ENCODE data around the gene SEPTIN5. TPM values are rescaled to one million over a fixed set of nuclear protein-coding genes. Genes with fewer than 3 reads are reported as not detected.

SEPTIN5 gene
- total and polyA plus RNA-seq, 7 donors: 1.2 to 26.0 (median 6.2) TPM

DNA sequence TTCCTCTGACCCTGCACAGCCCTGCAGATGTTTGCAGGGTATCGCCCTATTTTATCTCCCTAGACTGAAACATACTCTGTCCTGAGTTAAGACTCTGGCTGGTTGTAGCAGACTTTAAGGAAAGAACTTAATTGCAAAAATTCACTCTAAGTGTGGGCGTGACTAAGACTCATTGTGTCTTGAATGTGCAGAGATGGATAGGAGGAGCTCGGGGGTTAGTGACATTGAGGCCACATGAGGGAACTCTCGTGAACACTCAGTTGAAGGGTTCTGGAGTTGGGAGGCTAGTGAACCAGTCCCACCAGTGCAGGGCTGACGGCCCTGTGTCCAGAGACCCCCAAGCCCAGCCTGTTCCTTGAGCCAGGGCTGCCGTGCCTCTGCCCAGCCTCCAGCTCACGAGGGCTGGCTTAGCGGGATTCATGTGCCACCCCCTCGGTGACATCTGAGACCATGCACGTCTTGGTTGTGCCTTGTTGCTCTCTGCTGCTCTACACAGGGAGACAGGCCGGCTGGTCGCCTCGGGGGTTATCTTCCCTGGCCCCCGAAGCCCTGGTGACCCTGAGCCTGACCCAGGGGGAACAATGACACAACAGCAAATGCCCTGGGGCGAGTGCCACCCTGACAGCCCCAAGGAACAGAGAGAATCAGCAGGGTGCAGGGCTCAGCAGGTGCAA is 34.8 kb downstream of the SEPTIN5 start:
- no peak for TF ChIP-seq EP300 (IDR thresholded peaks at IDR 0.05)
- no peak for DNase-seq
- H3K27ac ChIP-seq: no peak overlapping the region
- 46 to 75% methylated on average over 15 of the region's 15 CpGs for WGBS, 2 donors
- no peaks in the 10 kb centered on the region for H3K9me3 ChIP-seq
- no peaks in the 10 kb centered on the region for H3K4me1 ChIP-seq
- no peaks in the 10 kb centered on the region for H3K36me3 ChIP-seq
- intact Hi-C loops (cut with DNase I): no loop called here
- no peak overlapping the region for H3K4me3 ChIP-seq
- H3K27me3 ChIP-seq: peaks cover 2 to 38% (median 10%) of the 10 kb centered on the region in 3 donors

DNA sequence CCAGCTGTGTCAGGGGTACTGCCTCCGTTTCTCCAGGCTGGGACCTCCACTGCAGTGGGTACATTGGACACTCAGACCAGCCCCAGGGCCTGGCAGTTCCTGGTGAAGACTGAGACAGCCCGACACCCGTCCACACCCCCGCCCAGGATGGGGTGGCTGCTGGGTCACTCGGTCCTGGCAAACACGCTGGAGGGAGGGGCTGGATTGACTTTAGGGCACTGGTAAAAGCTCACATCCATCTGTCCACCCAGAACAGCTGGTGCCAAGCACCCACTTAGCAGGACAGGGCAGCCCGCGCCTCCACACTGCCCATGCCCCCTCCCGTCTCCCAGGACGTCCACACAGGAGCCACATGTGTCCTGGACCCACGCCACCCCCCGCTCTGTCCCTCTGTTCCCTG is 35.6 kb downstream of the SEPTIN5 start:
- peaks cover 0 to 2% (median under 1%) of the 10 kb centered on the region in 4 donors for H3K4me1 ChIP-seq
- intact Hi-C loops (cut with DNase I): no loop called here
- no peak for DNase-seq
- TF ChIP-seq POLR2A (IDR thresholded peaks at IDR 0.05) (no peak), POLR2AphosphoS5 (IDR thresholded peaks at IDR 0.05) (no peak), EP300 (IDR thresholded peaks at IDR 0.05) (no peak), CTCF (IDR thresholded peaks at IDR 0.05) (no peak)
- H3K9me3 ChIP-seq: no peaks in the 10 kb centered on the region
- H3K27me3 ChIP-seq: peaks cover 10 to 46% (median 17%) of the 10 kb centered on the region in 3 donors
- H3K36me3 ChIP-seq: no peaks in the 10 kb centered on the region
- no peak overlapping the region for H3K27ac ChIP-seq
- 49 to 79% methylated on average over 12 of the region's 12 CpGs for WGBS, 2 donors
- H3K4me3 ChIP-seq: no peak overlapping the region

- 33 to 69% methylated on average over 27 of the region's 27 CpGs for WGBS, 2 donors
- DNase-seq: no peak
- Histone ChIP-seq H3K4me1 (peaks cover 0 to 11% (median 10%) of the 10 kb centered on the region in 4 donors), H3K4me3 (no peak overlapping the region), H3K27me3 (peaks cover 18 to 55% (median 26%) of the 10 kb centered on the region in 3 donors), H3K27ac (no peak overlapping the region), H3K36me3 (no peaks in the 10 kb centered on the region), H3K9me3 (no peaks in the 10 kb centered on the region)
- no peak for TF ChIP-seq EP300 (IDR thresholded peaks at IDR 0.05)
- no peak for TF ChIP-seq POLR2A (IDR thresholded peaks at IDR 0.05)
- TF ChIP-seq POLR2AphosphoS5 (IDR thresholded peaks at IDR 0.05): no peak
- TF ChIP-seq CTCF (IDR thresholded peaks at IDR 0.05): no peak
- intact Hi-C loops (cut with DNase I): no loop called here
These were observed 36.5 kb downstream of the SEPTIN5 start for GRCh38 chr22:19750507-19751490.

- no peak for TF ChIP-seq POLR2A (IDR thresholded peaks at IDR 0.05)
- TF ChIP-seq POLR2AphosphoS5 (IDR thresholded peaks at IDR 0.05): no peak
- TF ChIP-seq CTCF (IDR thresholded peaks at IDR 0.05): no peak
- no peak for TF ChIP-seq EP300 (IDR thresholded peaks at IDR 0.05)
- Histone ChIP-seq H3K36me3 (no peaks in the 10 kb centered on the region), H3K4me1 (peaks cover 0 to 20% (median 19%) of the 10 kb centered on the region in 4 donors), H3K27ac (no peak overlapping the region), H3K4me3 (no peak overlapping the region), H3K27me3 (peaks cover 26 to 64% (median 35%) of the 10 kb centered on the region in 3 donors), H3K9me3 (no peaks in the 10 kb centered on the region)
- DNase-seq: no peak
- 81 to 90% methylated on average over 14 of the region's 14 CpGs for WGBS, 2 donors
- intact Hi-C loops (cut with DNase I): no loop called here
These were observed 37.4 kb downstream of the SEPTIN5 start for GRCh38 chr22:19751497-19752245.

Data from sigmoid colon (tissue), 7 donors.